ENCODE data around the gene SYK. TPM values are rescaled to one million over a fixed set of nuclear protein-coding genes. Genes with fewer than 3 reads are reported as not detected.

The SYK gene
- total RNA-seq, 1 donor from 2014 or later = 0.55 TPM

DNA sequence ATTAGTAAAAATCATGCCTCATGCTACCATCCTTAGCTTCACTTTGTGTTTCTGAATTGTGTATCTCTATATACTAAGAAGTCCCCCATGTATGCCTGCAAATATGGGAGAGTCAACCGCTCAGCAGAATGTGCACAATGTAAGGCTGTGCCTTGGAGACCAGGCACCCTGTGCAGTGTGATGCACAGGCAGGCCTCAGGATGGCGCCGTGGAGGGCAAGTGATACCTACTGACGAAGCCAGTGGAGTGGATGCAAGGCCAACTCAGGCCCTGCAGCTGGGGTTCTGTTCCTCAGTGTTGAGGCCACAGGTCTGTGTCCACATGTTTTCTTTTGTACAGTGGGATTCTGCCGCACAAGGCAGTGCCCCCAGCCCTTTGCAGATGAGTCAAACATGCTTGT lies 28.4 kb downstream of the SYK start:
- no peak for TF ChIP-seq CTCF (IDR thresholded peaks at IDR 0.05)
- H3K27ac Mint-ChIP-seq (ENCODE audit: unreplicated experiment) = no peak overlapping the region
- H3K27me3 Mint-ChIP-seq (ENCODE audit: low read depth) = peaks cover 21% of the 10 kb centered on the region
- DNase-seq (ENCODE audit: low spot score) = no peak
- no peaks in the 10 kb centered on the region for H3K4me1 Mint-ChIP-seq (ENCODE audit: low read depth)
- H3K4me3 Mint-ChIP-seq (ENCODE audit: unreplicated experiment) = no peak overlapping the region
- H3K36me3 Mint-ChIP-seq (ENCODE audit: low read depth) = peaks cover 1% of the 10 kb centered on the region
- H3K9me3 Mint-ChIP-seq (ENCODE audit: low read depth) = peaks cover 9% of the 10 kb centered on the region

DNA sequence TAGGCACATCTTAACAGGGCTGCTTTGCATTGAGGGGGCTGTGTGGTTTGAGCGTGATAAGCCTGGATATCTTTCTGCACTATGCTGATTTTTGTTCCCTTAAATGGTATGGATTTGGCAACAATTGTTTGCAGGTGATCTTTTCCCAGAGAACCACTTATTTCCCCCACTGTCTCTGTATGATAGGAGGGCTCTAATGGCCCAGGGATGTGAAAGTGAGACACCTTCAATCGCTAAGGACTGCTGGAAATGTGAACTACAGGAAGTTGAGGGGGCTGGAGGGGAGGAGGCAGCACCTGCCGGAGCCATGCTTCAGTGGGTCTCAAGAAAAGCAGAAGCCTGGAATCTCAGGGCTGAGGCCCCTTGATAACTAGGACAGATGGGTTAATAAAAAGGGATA lies 29.4 kb downstream of the SYK start:
- Mint-ChIP-seq H3K9me3 (ENCODE audit: low read depth) (peaks cover 2% of the 10 kb centered on the region), H3K4me3 (ENCODE audit: unreplicated experiment) (no peak overlapping the region), H3K4me1 (ENCODE audit: low read depth) (no peaks in the 10 kb centered on the region), H3K27ac (ENCODE audit: unreplicated experiment) (no peak overlapping the region), H3K27me3 (ENCODE audit: low read depth) (peaks cover 14% of the 10 kb centered on the region), H3K36me3 (ENCODE audit: low read depth) (peaks cover 1% of the 10 kb centered on the region)
- no peak for DNase-seq (ENCODE audit: low spot score)
- TF ChIP-seq CTCF (IDR thresholded peaks at IDR 0.05) = no peak

- H3K27ac Mint-ChIP-seq (ENCODE audit: unreplicated experiment) = no peak overlapping the region
- no peaks in the 10 kb centered on the region for H3K4me1 Mint-ChIP-seq (ENCODE audit: low read depth)
- H3K36me3 Mint-ChIP-seq (ENCODE audit: low read depth) = peaks cover 1% of the 10 kb centered on the region
- H3K4me3 Mint-ChIP-seq (ENCODE audit: unreplicated experiment) = no peak overlapping the region
- H3K9me3 Mint-ChIP-seq (ENCODE audit: low read depth) = peaks cover 2% of the 10 kb centered on the region
- peaks cover 7% of the 10 kb centered on the region for H3K27me3 Mint-ChIP-seq (ENCODE audit: low read depth)
- no peak for DNase-seq (ENCODE audit: low spot score)
- no peak for TF ChIP-seq CTCF (IDR thresholded peaks at IDR 0.05)
Observed at GRCh38 chr9:90832261-90832660, 30.6 kb downstream of the SYK start.

DNA sequence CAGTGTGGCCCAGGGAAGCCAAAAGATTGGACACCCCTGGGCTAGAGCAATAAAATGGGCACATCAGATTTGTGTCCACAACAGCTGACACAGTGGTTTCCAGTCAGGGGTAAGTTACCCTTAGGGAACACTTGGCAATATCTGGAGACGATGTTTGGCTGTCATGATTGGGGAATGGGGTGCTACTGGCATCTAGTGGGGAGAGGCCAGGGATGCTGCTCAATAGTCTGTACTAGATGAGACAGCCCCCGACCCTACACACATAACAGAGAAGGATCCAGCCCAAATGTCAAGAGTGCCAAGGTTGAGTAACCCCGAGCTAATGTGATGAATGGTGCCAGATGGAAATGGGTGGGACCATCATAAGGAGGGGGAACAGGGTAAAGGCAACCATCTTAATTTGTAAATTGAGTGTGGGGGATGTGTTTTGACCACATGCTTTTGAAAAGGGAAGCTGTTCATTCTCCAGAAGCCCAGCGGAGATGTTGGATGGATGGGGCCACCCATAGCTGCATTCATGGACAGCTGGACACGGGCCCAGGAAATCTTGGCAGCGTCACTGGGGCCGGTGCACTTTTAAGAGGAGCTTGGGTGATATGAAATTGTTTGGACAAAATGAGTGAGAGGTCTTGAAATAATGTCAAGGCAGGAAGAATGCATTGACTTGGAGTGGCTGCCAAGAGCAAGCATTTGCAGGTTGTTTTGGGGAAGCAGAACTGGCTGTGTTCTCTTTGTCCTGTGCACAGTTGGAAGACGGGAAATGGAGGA lies 33.4 kb downstream of the SYK start:
- no peak for DNase-seq (ENCODE audit: low spot score)
- Mint-ChIP-seq H3K4me1 (ENCODE audit: low read depth) (peaks cover 8% of the 10 kb centered on the region), H3K4me3 (ENCODE audit: unreplicated experiment) (no peak overlapping the region), H3K36me3 (ENCODE audit: low read depth) (peaks cover 1% of the 10 kb centered on the region), H3K27ac (ENCODE audit: unreplicated experiment) (no peak overlapping the region), H3K9me3 (ENCODE audit: low read depth) (peaks cover 2% of the 10 kb centered on the region), H3K27me3 (ENCODE audit: low read depth) (peaks cover 2% of the 10 kb centered on the region)
- no peak for TF ChIP-seq CTCF (IDR thresholded peaks at IDR 0.05)

GRCh38 chr9:90836411-90837080 lies 34.9 kb downstream of the SYK start:
- Mint-ChIP-seq H3K27me3 (ENCODE audit: low read depth) (peaks cover 2% of the 10 kb centered on the region), H3K4me3 (ENCODE audit: unreplicated experiment) (no peak overlapping the region), H3K27ac (ENCODE audit: unreplicated experiment) (no peak overlapping the region), H3K9me3 (ENCODE audit: low read depth) (peaks cover 2% of the 10 kb centered on the region), H3K36me3 (ENCODE audit: low read depth) (peaks cover 1% of the 10 kb centered on the region), H3K4me1 (ENCODE audit: low read depth) (peaks cover 8% of the 10 kb centered on the region)
- no peak for DNase-seq (ENCODE audit: low spot score)
- no peak for TF ChIP-seq CTCF (IDR thresholded peaks at IDR 0.05)
